Keratinocyte (primary cell): ENCODE measurements around the gene PIP4K2C. TPM values are rescaled to one million over a fixed set of nuclear protein-coding genes. Genes with fewer than 3 reads are reported as not detected.

ENCODE experiments used
- DNase-seq: peaks from one replicate; pipeline ENCODE4 v3.0.0-alpha.2; 2011; ENCODE audit warnings: low read depth, missing footprints, low spot score
- FAIRE-seq: peaks from 2 replicates; lab custom pipeline; 2011; peaks lifted over from hg19 to GRCh38; lab: Jason Lieb, UNC
- H2AFZ ChIP-seq: 2 replicates; pipeline ENCODE4 v1.6.0; 2012; ENCODE audit warnings: low read length, control low read depth, inconsistent platforms; ENCODE audit not compliant: control insufficient read depth
- H3K27ac ChIP-seq: 2 replicates; pipeline ENCODE4 v1.5.1; 2011; ENCODE audit warnings: low read length; ENCODE audit not compliant: control insufficient read depth, insufficient read depth
- H3K27me3 ChIP-seq: 3 replicates; pipeline ENCODE4 v1.6.0; 2011; ENCODE audit warnings: low read length; ENCODE audit not compliant: control insufficient read depth, insufficient read depth; ENCODE audit errors: extremely low read depth
- H3K36me3 ChIP-seq, 2 experiments: 2 replicates in 1 of 2; 3 replicates in 1 of 2; pipeline ENCODE4 v1.5.1; 2011; ENCODE audit warnings: low read length in 2 of 2, mild to moderate bottlenecking in 1 of 2; ENCODE audit not compliant: control insufficient read depth in 2 of 2, insufficient read depth in 2 of 2; ENCODE audit errors: extremely low read depth in 1 of 2
- H3K4me1 ChIP-seq: 3 replicates; pipeline ENCODE4 v1.5.1; 2011; ENCODE audit warnings: low read length; ENCODE audit not compliant: control insufficient read depth, insufficient read depth; ENCODE audit errors: extremely low read depth
- H3K4me2 ChIP-seq: 3 replicates; pipeline ENCODE4 v1.6.0; 2011; ENCODE audit warnings: low read depth, low read length; ENCODE audit not compliant: control insufficient read depth, insufficient read depth; ENCODE audit errors: extremely low read depth
- H3K4me3 ChIP-seq, 3 experiments: fragments of 200-600 bp in 1 of 3; sonication (generic) in 1 of 3; 2 replicates in 2 of 3; 3 replicates in 1 of 3; pipeline ENCODE4 v1.5.1; 2011 to 2016; ENCODE audit warnings: low read length in 3 of 3, mild to moderate bottlenecking in 3 of 3, control low read depth in 2 of 3, inconsistent platforms in 1 of 3, low read depth in 1 of 3, mixed read lengths in 1 of 3, mixed run types in 1 of 3, moderate library complexity in 1 of 3; ENCODE audit not compliant: control insufficient read depth in 2 of 3, insufficient read depth in 2 of 3; ENCODE audit errors: extremely low read depth in 1 of 3
- H3K79me2 ChIP-seq: 2 replicates; pipeline ENCODE4 v1.6.0; 2012; ENCODE audit warnings: low read length; ENCODE audit not compliant: control insufficient read depth, insufficient read depth
- H3K9ac ChIP-seq: 3 replicates; pipeline ENCODE4 v1.6.0; 2011; ENCODE audit warnings: low read length; ENCODE audit not compliant: control insufficient read depth, insufficient read depth; ENCODE audit errors: extremely low read depth
- H3K9me1 ChIP-seq: 3 replicates; pipeline ENCODE4 v1.6.0; 2011; ENCODE audit warnings: low read length; ENCODE audit not compliant: control insufficient read depth, insufficient read depth; ENCODE audit errors: extremely low read depth
- H3K9me3 ChIP-seq: 2 replicates; pipeline ENCODE4 v1.5.1; 2012; ENCODE audit warnings: low read depth, low read length; ENCODE audit not compliant: control insufficient read depth
- H4K20me1 ChIP-seq: 3 replicates; pipeline ENCODE4 v1.6.0; 2011; ENCODE audit warnings: low read length; ENCODE audit not compliant: control insufficient read depth, insufficient read depth; ENCODE audit errors: extremely low read depth
- CTCF ChIP-seq, 3 experiments: IDR thresholded peaks in 1 of 3; conservative IDR thresholded peaks in 1 of 3; optimal IDR thresholded peaks in 1 of 3; 2 replicates in 2 of 3; 3 replicates in 1 of 3; pipeline versions ENCODE3 to v1.5.1; 2011; ENCODE audit warnings: low read length in 3 of 3, mild to moderate bottlenecking in 3 of 3, moderate library complexity in 2 of 3, control low read depth in 1 of 3, inconsistent platforms in 1 of 3; ENCODE audit not compliant: insufficient read depth in 2 of 3; ENCODE audit errors: extremely low read depth in 1 of 3
- EZH2 ChIP-seq: IDR thresholded peaks from one replicate; pipeline ENCODE4 v1.6.1; 2012; ENCODE audit warnings: inconsistent platforms, mild to moderate bottlenecking, low read length, moderate library complexity
- dilution Hi-C: fragments of 300-500 bp; cut with MboI; formaldehyde crosslinking; loops from one replicate; pipeline ENCODE4 v1.7.0; 2020; ENCODE audit warnings: low sequenced_read_pairs; ENCODE audit not compliant: extremely low pct_ligation_motif_present
- polyA plus RNA-seq, 5 experiments: library from polyadenylated mRNA; depleted of rRNA in 3 of 5; stranded (reverse) in 3 of 5; stranded (forward) in 1 of 5; unstranded in 1 of 5; fragments of >200 nt; gene quantifications; 1 replicate in 1 of 5; 2 replicates in 3 of 5; 3 replicates in 1 of 5; pipeline versions ENCODE4 v1.2.1 to v1.2.3, GENCODE V29; 2011 to 2012; ENCODE audit warnings: missing spikeins in 2 of 5, low read depth in 1 of 5, low replicate concordance in 1 of 5

The PIP4K2C gene
- polyA plus RNA-seq, 1 donor (not counting 4 experiments of a cell fraction or from before 2014, with no cell fraction given): 93.6 TPM

GRCh38 chr12:57548013-57548315 is 43.0 kb upstream of the PIP4K2C start:
- FAIRE-seq: no peak
- Histone ChIP-seq H3K4me2 (no peak overlapping the region), H3K9ac (no peak overlapping the region), H3K9me3 (no peaks in the 10 kb centered on the region), H3K9me1 (peaks cover 3% of the 10 kb centered on the region), H3K27me3 (peaks cover 26% of the 10 kb centered on the region), H3K79me2 (peaks cover 33% of the 10 kb centered on the region), H3K36me3 (peaks cover 6 to 8% of the 10 kb centered on the region in 2 experiments), H3K4me1 (peaks cover 20% of the 10 kb centered on the region), H3K27ac (no peak overlapping the region), H3K4me3 (no peak overlapping the region), H4K20me1 (peaks cover 7% of the 10 kb centered on the region), H2AFZ (no peak overlapping the region)
- dilution Hi-C loops: no loop called here
- DNase-seq: no peak
- no peak for TF ChIP-seq CTCF (optimal IDR thresholded peaks at IDR 0.05 in 1 of 3, IDR thresholded peaks at IDR 0.05 in 1 of 3, conservative IDR thresholded peaks at IDR 0.05 in 1 of 3; ENCODE audit: extremely low read depth in 1 of 3, insufficient read depth in 2 of 3, low read length in 3 of 3)
- TF ChIP-seq EZH2: no peak

- TF ChIP-seq EZH2 (no peak), CTCF (optimal IDR thresholded peaks at IDR 0.05 in 1 of 3, IDR thresholded peaks at IDR 0.05 in 1 of 3, conservative IDR thresholded peaks at IDR 0.05 in 1 of 3; ENCODE audit: extremely low read depth in 1 of 3, insufficient read depth in 2 of 3, low read length in 3 of 3) (no peak)
- H3K4me2 ChIP-seq: no peak overlapping the region
- no peak overlapping the region for H3K27ac ChIP-seq
- peaks cover 26% of the 10 kb centered on the region for H3K27me3 ChIP-seq
- H3K4me1 ChIP-seq: peaks cover 20% of the 10 kb centered on the region
- H3K9me3 ChIP-seq: no peaks in the 10 kb centered on the region
- FAIRE-seq (no peak), DNase-seq (no peak)
- H4K20me1 ChIP-seq: peaks cover 4% of the 10 kb centered on the region
- H3K79me2 ChIP-seq: peaks cover 29% of the 10 kb centered on the region
- no peak overlapping the region for H2AFZ ChIP-seq
- H3K4me3 ChIP-seq: no peak overlapping the region
- H3K9me1 ChIP-seq: peaks cover 3% of the 10 kb centered on the region
- H3K9ac ChIP-seq: no peak overlapping the region
- dilution Hi-C loops: no loop called here
- peaks cover 5 to 8% of the 10 kb centered on the region in 2 experiments for H3K36me3 ChIP-seq
Measured at GRCh38 chr12:57548488-57548887, 42.5 kb upstream of the PIP4K2C start.
